Kidney (tissue), 14 donors: ENCODE measurements around the gene AJAP1. TPM values are rescaled to one million over a fixed set of nuclear protein-coding genes. Genes with fewer than 3 reads are reported as not detected.

Experiments used
- DNase-seq, 5 donors: peaks; one replicate each; pipeline ENCODE4 v3.0.0-alpha.2; 2013 to 2020
- FAIRE-seq: peaks from 2 replicates; lab custom pipeline; 2012; peaks lifted over from hg19 to GRCh38; lab: Jason Lieb, UNC
- H3K27ac ChIP-seq, 2 donors: one replicate each; pipeline ENCODE4 v1.7.0; 2013; ENCODE audit warnings: low read depth in 2 of 2, low read length in 2 of 2, inconsistent platforms in 1 of 2
- H3K27me3 ChIP-seq: one replicate; pipeline ENCODE4 v1.7.1; 2013; ENCODE audit warnings: low read length, inconsistent platforms; ENCODE audit not compliant: control insufficient read depth, insufficient read depth
- H3K36me3 ChIP-seq, 3 donors: one replicate each; pipeline versions ENCODE4 v1.7.0 to v1.7.1; 2013; ENCODE audit warnings: low read length in 3 of 3, control low read depth in 1 of 3, inconsistent platforms in 1 of 3; ENCODE audit not compliant: insufficient read depth in 3 of 3, control insufficient read depth in 2 of 3
- H3K4me1 ChIP-seq, 3 donors: one replicate each; pipeline versions ENCODE4 v1.7.0 to v1.7.1; 2013; ENCODE audit warnings: low read length in 3 of 3, inconsistent platforms in 1 of 3, low read depth in 1 of 3; ENCODE audit not compliant: control insufficient read depth in 2 of 3, insufficient read depth in 2 of 3
- H3K4me3 ChIP-seq, 3 donors: one replicate each; pipeline versions ENCODE4 v1.7.0 to v1.8.1; 2013; ENCODE audit warnings: low read length in 3 of 3, control low read depth in 1 of 3, inconsistent platforms in 1 of 3
- H3K9ac ChIP-seq, 3 donors: one replicate each; pipeline versions ENCODE4 v1.7.0 to v1.7.1; 2013; ENCODE audit warnings: low read length in 3 of 3, control low read depth in 1 of 3, inconsistent platforms in 1 of 3
- H3K9me3 ChIP-seq, 3 donors: one replicate each; pipeline versions ENCODE4 v1.7.0 to v1.7.1; 2013; ENCODE audit warnings: low read length in 3 of 3, control low read depth in 1 of 3, inconsistent platforms in 1 of 3; ENCODE audit not compliant: control insufficient read depth in 2 of 3, insufficient read depth in 1 of 3
- CTCF ChIP-seq: IDR thresholded peaks from 3 replicates; pipeline ENCODE4 v1.5.1; 2012; ENCODE audit warnings: mild to moderate bottlenecking, moderate library complexity, borderline replicate concordance; ENCODE audit not compliant: insufficient read depth; ENCODE audit errors: extremely low read depth
- intact Hi-C: fragments of 100-400 bp; cut with DNase I; formaldehyde crosslinking; loops from one replicate; pipeline ENCODE4 v1.11.1; 2022
- polyA plus RNA-seq: library from polyadenylated mRNA; stranded (reverse); fragments of 350-450 nt; fragmentation: Illumina TruSeq; extraction: RNeasy Lipid Tissue Mini Kit (QIAGEN cat#74804); gene quantifications from one replicate; pipeline ENCODE4 v1.2.3, GENCODE V29; 2014; ENCODE audit warnings: low read depth, low replicate concordance; ENCODE audit not compliant: insufficient read depth
- total RNA-seq: library from RNA; stranded (reverse); fragmentation: NEBNext Ultra II Directional; extraction: Animal tissue kit (Norgen Biotek cat#: 25700); gene quantifications from one replicate; pipeline ENCODE4 v1.2.1, GENCODE V29; 2021
- donor health status: control.
- donor health status: control.
- donor health status: control.
- donor health status: control.
- donor health status: control.
- donor health status: DM: yes; HTN: yes; CAD: no.
- donor health status: Normal renal cell carcinoma (clear cell type).

Gene AJAP1
- total and polyA plus RNA-seq, 2 donors from 2014 or later = 2.7 to 5.5 TPM

GRCh38 chr1:4724695-4725250, 70.4 kb downstream of the AJAP1 start:
- FAIRE-seq = no peak
- no peak for DNase-seq
- Histone ChIP-seq H3K27ac (no peak overlapping the region), H3K4me1 (no peaks in the 10 kb centered on the region), H3K4me3 (no peak overlapping the region), H3K27me3 (no peaks in the 10 kb centered on the region), H3K9ac (no peak overlapping the region), H3K36me3 (no peaks in the 10 kb centered on the region), H3K9me3 (no peaks in the 10 kb centered on the region)
- intact Hi-C loops = no loop called here
- TF ChIP-seq CTCF = no peak

- Histone ChIP-seq H3K36me3 (no peaks in the 10 kb centered on the region), H3K4me3 (no peak overlapping the region), H3K4me1 (no peaks in the 10 kb centered on the region), H3K27ac (no peak overlapping the region), H3K9me3 (no peaks in the 10 kb centered on the region), H3K9ac (no peak overlapping the region), H3K27me3 (no peaks in the 10 kb centered on the region)
- intact Hi-C loops = no loop called here
- FAIRE-seq (no peak), DNase-seq (no peak)
- no peak for TF ChIP-seq CTCF
These were observed 71.0 kb downstream of the AJAP1 start for GRCh38 chr1:4725416-4725815.

GRCh38 chr1:4726620-4727341, 72.4 kb downstream of the AJAP1 start:
- intact Hi-C loops = no loop called here
- TF ChIP-seq CTCF = no peak
- H3K9me3 ChIP-seq = no peaks in the 10 kb centered on the region
- DNase-seq (peak in 2 of 5 donors; percentile 13 to 39), FAIRE-seq (no peak)
- H3K27ac ChIP-seq = no peak overlapping the region
- no peaks in the 10 kb centered on the region for H3K4me1 ChIP-seq
- no peaks in the 10 kb centered on the region for H3K36me3 ChIP-seq
- no peak overlapping the region for H3K9ac ChIP-seq
- no peaks in the 10 kb centered on the region for H3K27me3 ChIP-seq
- H3K4me3 ChIP-seq = no peak overlapping the region
